HCT116 (cell line): ENCODE data around the gene SRCAP. TPM values are rescaled to one million over a fixed set of nuclear protein-coding genes. Genes with fewer than 3 reads are reported as not detected.

ENCODE experiments used
- ATAC-seq: fragments of 200-7000 bp; cut with Tn5 transposase; 2 replicates; pipeline ENCODE4 v1.9.1; 2020; ENCODE audit warnings: mild to moderate bottlenecking, moderate library complexity
- BruUV-seq: library from RNA; stranded (reverse); fragments of 400-500 nt; replicated peaks from 2 replicates; lab custom pipeline; 2021; lab: Mats Ljungman, UMichigan
- CTCF ChIA-PET: fragments of 300-600 bp; sonication (Branson Sonifier 250); formaldehyde crosslinking; loops from one replicate; lab custom pipeline; 2021; ENCODE audit warnings: antibody characterized with exemption; lab: Charles Lee
- POLR2A ChIA-PET: fragments of 300-600, 350-600 bp; sonication (Branson Sonifier 250); formaldehyde crosslinking; loops from one replicate; lab custom pipeline; 2021; ENCODE audit warnings: antibody characterized with exemption; lab: Charles Lee
- RAD21 ChIA-PET, 2 experiments: fragments of 300-600 bp; sonication (Branson Sonifier 250); formaldehyde crosslinking; loops; one replicate each; lab custom pipeline; 2023; ENCODE audit warnings: low total read pairs in 2 of 2; ENCODE audit not compliant: uncharacterized antibody in 2 of 2, unreplicated experiment in 2 of 2, low non-redundant PET in 1 of 2; lab: Charles Lee
- DNase-seq: peaks from one replicate; pipeline ENCODE4 v3.0.0-alpha.2; 2010; ENCODE audit warnings: low read depth, low spot score
- H2AFZ ChIP-seq: fragments of 200-600 bp; shearing (Covaris generic), sonication (generic); 2 replicates; pipeline ENCODE4 v1.6.1; 2017; ENCODE audit warnings: low read depth, mixed run types, mixed read lengths, antibody characterized with exemption, low read length; ENCODE audit not compliant: poor library complexity, severe bottlenecking
- H3K27ac ChIP-seq: 2 replicates; pipeline ENCODE4 v1.5.1; 2012; ENCODE audit warnings: low read depth, low read length
- H3K27me3 ChIP-seq: fragments of 200-600 bp; sonication (generic); 2 replicates; pipeline ENCODE4 v1.6.1; 2016; ENCODE audit warnings: mixed run types, low read length, mixed read lengths; ENCODE audit not compliant: insufficient read depth
- H3K36me3 ChIP-seq, 2 experiments: fragments of 200-500 bp in 1 of 2; fragments of 200-600 bp in 1 of 2; sonication (Bioruptor generic) in 1 of 2; sonication (generic) in 1 of 2; 2 replicates each; pipeline versions ENCODE4 v1.5.1 to v1.6.1; 2014 to 2016; ENCODE audit warnings: low read length in 2 of 2, inconsistent platforms in 1 of 2, mixed read lengths in 1 of 2, mixed run types in 1 of 2; ENCODE audit not compliant: insufficient read depth in 2 of 2, control insufficient read depth in 1 of 2
- H3K4me1 ChIP-seq, 2 experiments: fragments of 200-600 bp in 1 of 2; sonication (generic) in 1 of 2; 2 replicates each; pipeline versions ENCODE4 v1.5.1 to v1.6.1; 2012 to 2017; ENCODE audit warnings: low read length in 2 of 2, inconsistent platforms in 1 of 2, mild to moderate bottlenecking in 1 of 2, mixed read lengths in 1 of 2, mixed run types in 1 of 2, moderate library complexity in 1 of 2; ENCODE audit not compliant: insufficient read depth in 2 of 2, control insufficient read depth in 1 of 2
- H3K4me2 ChIP-seq: fragments of 200-600 bp; sonication (generic); 2 replicates; pipeline ENCODE4 v1.6.1; 2017; ENCODE audit warnings: mixed run types, low read length, mixed read lengths
- H3K4me3 ChIP-seq, 2 experiments: fragments of 200-600 bp in 1 of 2; sonication (generic) in 1 of 2; replicated peaks in 1 of 2; 2 replicates each; pipeline ENCODE4 v1.5.1; 2011 to 2016; ENCODE audit warnings: low read length in 2 of 2, control low read depth in 1 of 2, low read depth in 1 of 2, mild to moderate bottlenecking in 1 of 2, mixed read lengths in 1 of 2, mixed run types in 1 of 2
- H3K79me2 ChIP-seq: fragments of 200-600 bp; sonication (generic); 2 replicates; pipeline ENCODE4 v1.6.1; 2017; ENCODE audit warnings: mild to moderate bottlenecking, mixed run types, low read length, moderate library complexity, mixed read lengths; ENCODE audit not compliant: insufficient read depth
- H3K9ac ChIP-seq: fragments of 200-600 bp; sonication (generic); 2 replicates; pipeline ENCODE4 v1.6.1; 2016; ENCODE audit warnings: low read length, mixed read lengths
- H3K9me2 ChIP-seq: fragments of 200-600 bp; sonication (generic), shearing (Covaris generic); 2 replicates; pipeline ENCODE4 v1.6.1; 2017; ENCODE audit warnings: mixed run types, mild to moderate bottlenecking, moderate library complexity; ENCODE audit not compliant: insufficient read depth
- H3K9me3 ChIP-seq, 2 experiments: fragments of 200-500 bp in 1 of 2; fragments of 200-600 bp in 1 of 2; sonication (Bioruptor generic) in 1 of 2; sonication (generic) in 1 of 2; 2 replicates each; pipeline ENCODE4 v1.6.1; 2014 to 2017; ENCODE audit warnings: low read length in 2 of 2, mixed read lengths in 2 of 2, inconsistent platforms in 1 of 2, low read depth in 1 of 2, mild to moderate bottlenecking in 1 of 2, mixed run types in 1 of 2, moderate library complexity in 1 of 2; ENCODE audit not compliant: control insufficient read depth in 1 of 2, insufficient read depth in 1 of 2
- H4K20me1 ChIP-seq: fragments of 200-600 bp; sonication (generic), shearing (Covaris generic); 2 replicates; pipeline ENCODE4 v1.6.1; 2017; ENCODE audit warnings: mixed run types, mild to moderate bottlenecking, moderate library complexity; ENCODE audit not compliant: insufficient read depth
- CBX3 ChIP-seq: IDR thresholded peaks from 2 replicates; pipeline ENCODE4 v1.6.1; 2012; ENCODE audit warnings: low read depth
- EZH2 ChIP-seq: fragments of 200-600 bp; sonication (generic); IDR thresholded peaks from 2 replicates; pipeline ENCODE4 v1.6.1; 2017; ENCODE audit warnings: antibody characterized with exemption, mixed run types
- FOSL1 ChIP-seq: IDR thresholded peaks from 2 replicates; pipeline ENCODE4 v1.6.1; 2012; ENCODE audit warnings: low read depth
- POLR2AphosphoS5 ChIP-seq: IDR thresholded peaks from 2 replicates; pipeline ENCODE4 v1.6.1; 2011; ENCODE audit warnings: mild to moderate bottlenecking, low read depth, low read length, moderate library complexity
- REST ChIP-seq: IDR thresholded peaks from 2 replicates; pipeline ENCODE4 v1.6.1; 2012; ENCODE audit warnings: low read depth
- intact Hi-C: fragments of 100-400 bp; cut with micrococcal nuclease; formaldehyde crosslinking; loops from 2 replicates; pipeline ENCODE4 v1.10.0; 2022
- total RNA-seq: library from RNA; stranded (reverse); gene quantifications from one replicate; pipeline ENCODE4 v1.2.1, GENCODE V29; 2021; ENCODE audit not compliant: unreplicated experiment

SRCAP gene
- total RNA-seq, 1 experiment from 2014 or later = 59.6 TPM

GRCh38 chr16:30775392-30776188 is 76.6 kb downstream of the SRCAP start (continued):
- TF ChIP-seq REST (no peak), FOSL1 (no peak)
- TF ChIP-seq, all 23 proteins: peak for 8

- peaks cover 12 to 26% of the 10 kb centered on the region in 2 experiments for H3K36me3 ChIP-seq
- H3K4me3 ChIP-seq = no peak overlapping the region
- H3K79me2 ChIP-seq = no peaks in the 10 kb centered on the region
- no peak overlapping the region for H2AFZ ChIP-seq
- DNase-seq = no peak
- no peaks in the 10 kb centered on the region for H3K27me3 ChIP-seq
- H3K4me1 ChIP-seq = peaks cover 0 to 11% of the 10 kb centered on the region in 2 experiments; a peak in 2 of 4 replicates
- RAD21 ChIA-PET = no interaction called here
- ATAC-seq = no peak
- intact Hi-C loops = no loop called here
- no peak for TF ChIP-seq REST
- TF ChIP-seq CBX3 = no peak
- no peak for TF ChIP-seq EZH2
- 0 out of 2 replicates have a peak, but pooled peaks have one; percentile 6 for TF ChIP-seq POLR2AphosphoS5
- CTCF ChIA-PET = no interaction called here
- no peaks in the 10 kb centered on the region for H4K20me1 ChIP-seq
- no peaks in the 10 kb centered on the region for H3K9me2 ChIP-seq
- POLR2A ChIA-PET = interaction anchor here (1.1 kb wide), 1 partner anchor 30 kb away, joined by 3 read pairs; no protein-coding TSS in a partner anchor
- 0 out of 2 replicates have a peak overlapping the region, but pooled peaks have one; percentile 18 for H3K27ac ChIP-seq
- no peak overlapping the region for H3K9ac ChIP-seq
- H3K4me2 ChIP-seq = no peak overlapping the region
- H3K9me3 ChIP-seq = no peaks in the 10 kb centered on the region
- BruUV-seq = no TSS peak
Measured at GRCh38 chr16:30777591-30778297, 78.8 kb downstream of the SRCAP start.
